Cerebellar nuclear complex (tissue), 1 donor: ENCODE measurements around the gene SERPINA3.
"Not testable (repeated sequence)": the region's sequence is repeated elsewhere in the genome, so short reads cannot be mapped to it uniquely, and the experiment has no call there.

ENCODE experiments used
- DNase-seq, 2 experiments: peaks; one replicate each; lab custom pipeline; 2025; lab: John Stamatoyannopoulos, UW

SERPINA3 gene

GRCh38 chr14:94633121-94633520 is 20.9 kb downstream of the SERPINA3 start:
- no peak for DNase-seq

GRCh38 chr14:94635154-94635553 is 23.0 kb downstream of the SERPINA3 start:
- DNase-seq, result no peak

GRCh38 chr14:94636744-94637412 is 24.7 kb downstream of the SERPINA3 start:
- DNase-seq, result no peak

- not testable (repeated sequence) for DNase-seq
Observed at GRCh38 chr14:94637814-94638213, 25.6 kb downstream of the SERPINA3 start.

GRCh38 chr14:94638339-94638738 is 26.1 kb downstream of the SERPINA3 start:
- no peak for DNase-seq

- no peak for DNase-seq
Observed at GRCh38 chr14:94638961-94639817, 27.0 kb downstream of the SERPINA3 start.

- no peak for DNase-seq
Observed at GRCh38 chr14:94640721-94641631, 28.8 kb downstream of the SERPINA3 start.

GRCh38 chr14:94641632-94641955 is 29.4 kb downstream of the SERPINA3 start:
- DNase-seq, result no peak

- DNase-seq, result no peak
Observed at GRCh38 chr14:94643316-94644101, 31.3 kb downstream of the SERPINA3 start.

GRCh38 chr14:94644102-94644535 is 31.9 kb downstream of the SERPINA3 start:
- DNase-seq, result no peak

- DNase-seq, result no peak
Observed at GRCh38 chr14:94646066-94646465, 33.9 kb downstream of the SERPINA3 start.

GRCh38 chr14:94646481-94646880 is 34.3 kb downstream of the SERPINA3 start:
- no peak for DNase-seq

- no peak for DNase-seq
Observed at GRCh38 chr14:94648801-94649200, 36.6 kb downstream of the SERPINA3 start.

GRCh38 chr14:94649543-94650443 is 37.6 kb downstream of the SERPINA3 start:
- DNase-seq, result no peak

GRCh38 chr14:94650444-94650775 is 38.2 kb downstream of the SERPINA3 start:
- no peak for DNase-seq

- no peak for DNase-seq
Observed at GRCh38 chr14:94650806-94651805, 38.9 kb downstream of the SERPINA3 start.

- DNase-seq, result no peak
Observed at GRCh38 chr14:94653321-94653720, 41.1 kb downstream of the SERPINA3 start.

- DNase-seq, result no peak
Observed at GRCh38 chr14:94654071-94654861, 42.1 kb downstream of the SERPINA3 start.
